Measurements from ENCODE around the gene ZNF319.

The ZNF319 gene

DNA sequence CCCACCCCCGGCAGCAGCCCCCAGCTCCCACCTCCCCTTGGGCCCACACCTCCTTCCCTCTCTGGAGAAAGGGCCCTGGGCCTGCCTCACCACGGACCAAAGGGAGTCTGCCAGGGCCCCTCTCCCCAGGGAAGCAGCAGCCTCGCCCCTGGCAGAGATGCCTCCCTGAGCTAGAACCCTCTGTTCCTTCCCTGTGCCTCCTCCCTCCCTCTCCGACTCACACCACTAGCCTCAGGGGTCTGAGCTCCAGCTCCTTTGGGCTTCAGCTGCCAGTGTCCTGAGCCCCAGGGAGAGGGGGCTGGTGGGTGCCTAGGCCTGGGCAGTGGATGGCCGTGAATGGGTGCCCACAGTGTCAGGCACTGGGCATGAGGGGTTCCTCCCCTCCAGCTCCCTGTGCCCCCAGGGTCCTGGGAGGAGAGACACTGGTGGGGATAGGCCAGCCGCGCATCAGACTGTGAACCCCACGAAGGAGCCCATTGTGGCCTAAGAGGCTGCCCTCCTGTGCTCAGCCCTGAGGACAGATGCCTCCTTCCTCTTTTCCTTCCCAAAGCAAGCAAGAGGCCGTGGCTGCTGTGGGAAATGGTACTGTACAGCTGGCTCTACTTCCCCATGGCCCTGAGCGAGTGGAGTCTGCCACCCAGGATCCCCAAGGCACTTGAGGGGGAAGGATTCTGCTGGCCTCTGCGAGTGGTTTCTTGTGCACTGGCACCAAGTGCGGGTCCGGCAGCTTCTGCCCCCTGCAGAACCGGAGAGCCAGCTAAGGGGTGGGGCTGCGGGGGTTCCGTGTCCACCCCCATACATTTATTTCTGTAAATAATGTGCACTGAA lies 45.8 kb upstream of the ZNF319 start:
- no peak overlapping the region for H3K27ac ChIP-seq
- DNase-seq (ENCODE audit: low spot score) = no peak
- TF ChIP-seq, protein P1, sequence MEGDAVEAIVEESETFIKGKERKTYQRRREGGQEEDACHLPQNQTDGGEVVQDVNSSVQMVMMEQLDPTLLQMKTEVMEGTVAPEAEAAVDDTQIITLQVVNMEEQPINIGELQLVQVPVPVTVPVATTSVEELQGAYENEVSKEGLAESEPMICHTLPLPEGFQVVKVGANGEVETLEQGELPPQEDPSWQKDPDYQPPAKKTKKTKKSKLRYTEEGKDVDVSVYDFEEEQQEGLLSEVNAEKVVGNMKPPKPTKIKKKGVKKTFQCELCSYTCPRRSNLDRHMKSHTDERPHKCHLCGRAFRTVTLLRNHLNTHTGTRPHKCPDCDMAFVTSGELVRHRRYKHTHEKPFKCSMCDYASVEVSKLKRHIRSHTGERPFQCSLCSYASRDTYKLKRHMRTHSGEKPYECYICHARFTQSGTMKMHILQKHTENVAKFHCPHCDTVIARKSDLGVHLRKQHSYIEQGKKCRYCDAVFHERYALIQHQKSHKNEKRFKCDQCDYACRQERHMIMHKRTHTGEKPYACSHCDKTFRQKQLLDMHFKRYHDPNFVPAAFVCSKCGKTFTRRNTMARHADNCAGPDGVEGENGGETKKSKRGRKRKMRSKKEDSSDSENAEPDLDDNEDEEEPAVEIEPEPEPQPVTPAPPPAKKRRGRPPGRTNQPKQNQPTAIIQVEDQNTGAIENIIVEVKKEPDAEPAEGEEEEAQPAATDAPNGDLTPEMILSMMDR (conservative IDR thresholded peaks at IDR 0.05; ENCODE audit: low read depth) = no peak
- POLR2A ChIA-PET (ENCODE audit: low non-redundant PET) = no interaction called here
- CTCF ChIA-PET = no interaction called here

DNA sequence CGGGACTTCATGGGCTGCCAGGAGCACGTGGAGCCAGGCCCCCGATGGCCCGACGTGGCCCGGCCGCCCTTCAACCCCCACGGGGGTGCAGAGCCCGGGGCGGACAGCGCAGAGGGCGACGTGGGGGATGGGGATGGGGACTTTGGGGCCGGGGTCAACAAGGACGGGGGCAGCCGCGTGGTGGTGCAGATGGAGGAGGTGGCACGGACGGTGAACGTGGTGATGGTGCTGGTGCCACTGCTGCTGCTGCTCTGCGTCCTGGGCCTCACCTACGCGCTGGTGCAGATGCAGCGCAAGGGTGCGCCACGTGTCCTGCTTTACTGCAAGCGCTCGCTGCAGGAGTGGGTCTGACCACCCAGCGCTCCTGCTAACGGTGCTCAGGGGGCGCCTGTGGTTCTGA lies 44.6 kb upstream of the ZNF319 start:
- no peak overlapping the region for H3K27ac ChIP-seq
- POLR2A ChIA-PET (ENCODE audit: low non-redundant PET) = no interaction called here
- no peak for DNase-seq (ENCODE audit: low spot score)
- TF ChIP-seq, protein P1 (conservative IDR thresholded peaks at IDR 0.05; ENCODE audit: low read depth) = no peak
- CTCF ChIA-PET = no interaction called here

DNA sequence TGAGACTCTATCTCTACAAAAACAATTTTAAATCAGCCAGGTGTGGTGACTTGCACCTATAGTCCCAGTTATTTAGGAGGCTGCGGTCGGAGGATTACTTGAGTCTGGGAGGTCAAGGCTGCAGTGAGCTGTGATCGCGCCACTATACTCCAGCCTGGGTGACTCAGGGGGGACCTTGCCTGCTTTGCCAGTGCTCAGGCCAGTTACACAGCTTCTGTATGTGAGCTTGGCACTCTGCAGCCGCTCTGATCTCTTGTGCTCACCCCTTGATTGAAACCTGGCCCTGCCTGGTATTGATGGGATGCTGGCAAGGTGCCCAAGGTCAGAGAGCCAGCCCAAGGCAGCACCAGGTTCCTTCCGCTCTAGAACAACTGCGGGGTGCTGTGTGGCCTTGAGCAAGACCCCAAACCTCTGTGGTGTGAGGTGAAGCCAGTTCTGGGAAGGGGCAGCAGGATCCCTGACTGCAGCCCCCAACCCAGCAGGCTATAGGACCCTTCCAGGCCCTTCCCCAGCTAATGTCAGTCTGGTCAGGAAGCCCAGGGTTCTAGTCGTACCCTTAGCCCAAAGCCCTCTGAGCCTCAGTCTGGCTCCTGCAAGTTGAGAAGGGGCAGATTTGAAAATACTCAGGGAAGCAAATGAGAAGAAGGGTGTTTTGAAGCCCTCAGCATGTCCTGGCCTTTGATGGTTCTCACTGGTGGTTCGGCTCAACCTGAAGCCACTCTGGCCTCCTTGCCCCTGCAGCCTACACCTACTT lies 44.0 kb upstream of the ZNF319 start:
- ChIA-PET POLR2A (ENCODE audit: low non-redundant PET) (interaction anchor here (0.5 kb wide), 1 partner anchor 39 kb away, joined by 8 read pairs; no protein-coding TSS in a partner anchor), CTCF (no interaction called here)
- H3K27ac ChIP-seq = no peak overlapping the region
- DNase-seq (ENCODE audit: low spot score) = no peak
- TF ChIP-seq, protein P1 (conservative IDR thresholded peaks at IDR 0.05; ENCODE audit: low read depth) = no peak

DNA sequence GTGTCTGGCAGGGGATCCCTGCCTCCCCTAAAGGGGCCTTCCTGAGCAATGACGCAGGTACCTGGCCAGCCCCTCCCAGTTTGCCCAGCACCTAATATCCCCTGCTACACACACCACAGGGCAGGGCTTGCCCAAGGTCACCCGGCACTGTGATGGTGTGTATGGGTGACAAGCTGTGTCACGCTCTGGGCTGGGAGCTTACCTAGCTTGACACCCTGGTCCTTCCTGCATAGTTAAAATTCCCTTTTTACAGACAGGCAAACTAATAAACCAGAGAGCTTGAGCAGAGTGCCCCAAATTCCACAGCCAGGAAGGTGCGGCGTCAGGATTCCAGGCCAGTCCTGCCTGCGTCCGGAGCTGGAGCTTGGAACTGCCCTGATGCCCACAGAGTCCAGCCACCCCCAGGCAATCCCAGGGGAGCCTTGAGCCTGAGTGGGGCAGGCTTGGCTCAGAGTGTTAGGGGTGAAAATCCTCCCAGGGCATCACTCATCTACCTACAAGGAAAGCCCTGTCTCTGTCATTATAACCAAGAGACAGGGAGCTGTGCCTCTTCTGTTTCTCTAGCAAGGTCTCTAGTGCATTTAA lies 43.2 kb upstream of the ZNF319 start:
- TF ChIP-seq, protein P1 (conservative IDR thresholded peaks at IDR 0.05; ENCODE audit: low read depth) = no peak
- peak overlapping the region; percentile 6; the same call in 1 of the 2 replicates for H3K27ac ChIP-seq
- ChIA-PET POLR2A (ENCODE audit: low non-redundant PET) (interaction anchor here (0.5 kb wide), 1 partner anchor 39 kb away, joined by 8 read pairs; no protein-coding TSS in a partner anchor), CTCF (no interaction called here)
- no peak for DNase-seq (ENCODE audit: low spot score)

DNA sequence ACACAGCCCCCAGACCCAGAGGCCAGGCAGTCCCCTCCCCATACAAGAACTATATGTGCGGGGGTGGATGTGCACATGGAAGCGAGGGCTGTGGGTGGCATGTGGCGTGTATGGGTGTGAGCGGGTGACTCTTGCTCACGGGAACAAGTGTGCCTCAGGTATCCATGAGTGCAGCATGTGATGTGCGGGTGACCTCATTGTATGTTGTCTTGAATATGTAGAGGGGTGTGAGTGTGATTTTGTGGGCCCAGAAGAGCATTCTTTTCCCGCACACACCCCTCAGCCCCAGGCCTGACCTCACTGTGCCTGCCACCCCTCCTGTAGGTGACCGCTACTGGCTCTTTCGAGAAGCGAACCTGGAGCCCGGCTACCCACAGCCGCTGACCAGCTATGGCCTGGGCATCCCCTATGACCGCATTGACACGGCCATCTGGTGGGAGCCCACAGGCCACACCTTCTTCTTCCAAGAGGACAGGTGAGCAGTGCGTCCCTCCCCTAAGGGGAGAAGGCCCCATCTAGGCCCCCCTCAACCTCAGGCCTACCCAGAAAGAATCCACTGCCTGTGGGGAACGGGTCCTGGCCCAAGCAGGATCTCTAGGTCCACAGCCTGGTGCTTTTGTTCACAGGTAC lies 42.5 kb upstream of the ZNF319 start:
- no peak for DNase-seq (ENCODE audit: low spot score)
- TF ChIP-seq, protein P1 (conservative IDR thresholded peaks at IDR 0.05; ENCODE audit: low read depth) = no peak
- ChIA-PET POLR2A (ENCODE audit: low non-redundant PET) (no interaction called here), CTCF (no interaction called here)
- no peak overlapping the region for H3K27ac ChIP-seq
